Stimulated activated CD4-positive, alpha-beta T cell treated with anti-CD3 and anti-CD28 coated beads, Interleukin-1b, Interleukin-23, amount 100 ng/mL, for 24 hours (primary cell): ENCODE results near the gene SSTR5.

Source experiments
- DNase-seq, 4 experiments: peaks; one replicate each; pipeline ENCODE4 v3.0.0-alpha.2; 2020; ENCODE audit warnings: low read depth in 4 of 4, low spot score in 1 of 4

The SSTR5 gene

GRCh38 chr16:1102921-1103635 is 30.5 kb downstream of the SSTR5 start:
- DNase-seq = peak; percentile 53 to 66 (median 54)

GRCh38 chr16:1103636-1103980 is 31.1 kb downstream of the SSTR5 start:
- no peak for DNase-seq

- DNase-seq = peak in 3 of 4 experiments; percentile 12 to 20 (median 18)
Measured at GRCh38 chr16:1105888-1106620, 33.5 kb downstream of the SSTR5 start.

GRCh38 chr16:1106659-1107058 is 34.1 kb downstream of the SSTR5 start:
- DNase-seq = no peak

GRCh38 chr16:1107141-1107540 is 34.6 kb downstream of the SSTR5 start:
- DNase-seq = no peak

GRCh38 chr16:1107731-1108130 is 35.2 kb downstream of the SSTR5 start:
- DNase-seq = no peak

- DNase-seq = no peak
Measured at GRCh38 chr16:1108299-1109252, 36.0 kb downstream of the SSTR5 start.

- no peak for DNase-seq
Measured at GRCh38 chr16:1109648-1110047, 37.1 kb downstream of the SSTR5 start.

GRCh38 chr16:1112506-1113184 is 40.1 kb downstream of the SSTR5 start:
- DNase-seq = no peak

GRCh38 chr16:1113489-1113888 is 40.9 kb downstream of the SSTR5 start:
- DNase-seq = no peak

GRCh38 chr16:1113889-1114526 is 41.5 kb downstream of the SSTR5 start:
- DNase-seq = no peak

- no peak for DNase-seq
Measured at GRCh38 chr16:1116693-1117077, 44.1 kb downstream of the SSTR5 start.

GRCh38 chr16:1117176-1117900 is 44.8 kb downstream of the SSTR5 start:
- DNase-seq = no peak

GRCh38 chr16:1117926-1118325 is 45.4 kb downstream of the SSTR5 start:
- no peak for DNase-seq

- no peak for DNase-seq
Measured at GRCh38 chr16:1119129-1119528, 46.6 kb downstream of the SSTR5 start.

- no peak for DNase-seq
Measured at GRCh38 chr16:1119766-1120576, 47.4 kb downstream of the SSTR5 start.

GRCh38 chr16:1120577-1120941 is 48.0 kb downstream of the SSTR5 start:
- no peak for DNase-seq

GRCh38 chr16:1121009-1121408 is 48.5 kb downstream of the SSTR5 start:
- DNase-seq = no peak
